CD4-positive, alpha-beta memory T cell (primary cell): Measurements from ENCODE around the gene PLG. TPM values are rescaled to one million over a fixed set of nuclear protein-coding genes. Genes with fewer than 3 reads are reported as not detected.
"Not testable (repeated sequence)": the region's sequence is repeated elsewhere in the genome, so short reads cannot be mapped to it uniquely, and the experiment has no call there.

Experiments used
- CTCF ChIA-PET: fragments of 350-600 bp; sonication (Branson Sonifier 250); formaldehyde crosslinking; loops from one replicate; lab custom pipeline; 2021; ENCODE audit warnings: inconsistent platforms; ENCODE audit not compliant: partially characterized antibody; lab: Charles Lee
- POLR2A ChIA-PET: fragments of 350-600 bp; sonication (Branson Sonifier 250); formaldehyde crosslinking; loops from one replicate; lab custom pipeline; 2021; ENCODE audit not compliant: partially characterized antibody; lab: Charles Lee
- DNase-seq, 5 donors: peaks; one replicate each; pipeline versions ENCODE4 v3.0.0 to v3.0.0-alpha.2; 2020 to 2022; ENCODE audit warnings: mixed read lengths in 1 of 5
- H3K27ac ChIP-seq: one replicate; pipeline ENCODE4 v1.7.0; 2013; ENCODE audit warnings: low read depth, low read length
- H3K27me3 ChIP-seq: 2 replicates; pipeline ENCODE4 v1.7.0; 2013; ENCODE audit warnings: mild to moderate bottlenecking, low read length, moderate library complexity; ENCODE audit not compliant: insufficient read depth
- H3K36me3 ChIP-seq: 2 replicates; pipeline ENCODE4 v1.7.0; 2013; ENCODE audit warnings: mild to moderate bottlenecking, low read length, moderate library complexity; ENCODE audit not compliant: insufficient read depth
- H3K4me1 ChIP-seq: 2 replicates; pipeline ENCODE4 v1.7.0; 2013; ENCODE audit warnings: mild to moderate bottlenecking, low read length, moderate library complexity; ENCODE audit not compliant: insufficient read depth
- H3K4me3 ChIP-seq, 2 donors: one replicate each; pipeline ENCODE4 v1.7.0; 2013; ENCODE audit warnings: low read length in 2 of 2, mild to moderate bottlenecking in 1 of 2
- H3K9me3 ChIP-seq, 2 donors: one replicate each; pipeline ENCODE4 v1.7.0; 2013; ENCODE audit warnings: low read length in 2 of 2, control low read depth in 1 of 2; ENCODE audit not compliant: control insufficient read depth in 1 of 2
- H3K27ac Mint-ChIP-seq, 7 donors: one replicate each; pipeline ENCODE4 v1.8.0; 2020 to 2021; ENCODE audit warnings: mixed read lengths in 7 of 7, mild to moderate bottlenecking in 6 of 7, inconsistent platforms in 3 of 7, moderate library complexity in 3 of 7
- H3K27me3 Mint-ChIP-seq, 2 donors: one replicate each; pipeline ENCODE4 v1.8.0; 2020 to 2021; ENCODE audit warnings: mixed read lengths in 2 of 2
- H3K36me3 Mint-ChIP-seq, 2 donors: one replicate each; pipeline ENCODE4 v1.8.0; 2020 to 2021; ENCODE audit warnings: mixed read lengths in 2 of 2, inconsistent platforms in 1 of 2, mild to moderate bottlenecking in 1 of 2
- H3K4me1 Mint-ChIP-seq, 4 donors: one replicate each; pipeline ENCODE4 v1.8.0; 2020 to 2021; ENCODE audit warnings: mixed read lengths in 4 of 4, mild to moderate bottlenecking in 1 of 4
- H3K4me3 Mint-ChIP-seq, 8 donors: one replicate each; pipeline ENCODE4 v1.8.0; 2020 to 2021; ENCODE audit warnings: mixed read lengths in 8 of 8, mild to moderate bottlenecking in 7 of 8, moderate library complexity in 6 of 8, inconsistent platforms in 3 of 8
- H3K9me3 Mint-ChIP-seq, 8 donors: one replicate each; pipeline ENCODE4 v1.8.0; 2020 to 2021; ENCODE audit warnings: mixed read lengths in 8 of 8, mild to moderate bottlenecking in 5 of 8, inconsistent platforms in 3 of 8, moderate library complexity in 1 of 8
- intact Hi-C: fragments of 100-400 bp; cut with micrococcal nuclease; formaldehyde crosslinking; loops from one replicate; pipeline ENCODE4 v1.15.1; 2023
- polyA plus RNA-seq, 2 donors: library from polyadenylated mRNA; unstranded; fragments of 300-500 nt; fragmentation: Illumina TruSeq; gene quantifications; one replicate each; pipeline ENCODE4 v1.2.3, GENCODE V29; 2021
- total RNA-seq, 2 experiments: library from RNA; stranded (reverse); gene quantifications; one replicate each; pipeline ENCODE4 v1.2.3, GENCODE V29; 2021

PLG gene
- total and polyA plus RNA-seq, 4 experiments from 2014 or later = 0.69 to 0.73 TPM; not detected in 2

- CTCF ChIA-PET, H3K4me1 ChIP-seq, H3K4me1 Mint-ChIP-seq, DNase-seq, H3K9me3 ChIP-seq, POLR2A ChIA-PET, H3K27me3 ChIP-seq, H3K9me3 Mint-ChIP-seq, H3K4me3 ChIP-seq, H3K36me3 Mint-ChIP-seq, intact Hi-C loops, H3K36me3 ChIP-seq, H3K27ac Mint-ChIP-seq, H3K27ac ChIP-seq, H3K4me3 Mint-ChIP-seq: not testable (repeated sequence)
- H3K27me3 Mint-ChIP-seq = peaks cover 13 to 16% of the 10 kb centered on the region in 2 donors
These were observed 6.9 kb downstream of the PLG start for GRCh38 chr6:160708993-160709392.

- no peak overlapping the region for H3K4me3 Mint-ChIP-seq
- no peaks in the 10 kb centered on the region for H3K9me3 ChIP-seq
- intact Hi-C loops = no loop called here
These were observed 12.8 kb downstream of the PLG start for GRCh38 chr6:160714731-160715316.

GRCh38 chr6:160730911-160731310, 28.9 kb downstream of the PLG start:
- Mint-ChIP-seq H3K36me3 (no peaks in the 10 kb centered on the region), H3K9me3 (no peaks in the 10 kb centered on the region)
- intact Hi-C loops = loop anchor here (5.0 kb wide), 1 partner anchor 261 kb away; the partner anchor contains the start of gene MAP3K4

More at GRCh38 chr6:160714731-160715316, 12.8 kb downstream of the PLG start:
- Histone ChIP-seq H3K36me3 (no peaks in the 10 kb centered on the region), H3K27ac (no peak overlapping the region), H3K27me3 (no peaks in the 10 kb centered on the region), H3K4me1 (no peaks in the 10 kb centered on the region), H3K4me3 (no peak overlapping the region)
- POLR2A ChIA-PET = no interaction called here
- CTCF ChIA-PET = no interaction called here
- H3K27ac Mint-ChIP-seq = no peak overlapping the region
- H3K9me3 Mint-ChIP-seq = no peaks in the 10 kb centered on the region
- peaks cover 6 to 8% of the 10 kb centered on the region in 2 donors for H3K27me3 Mint-ChIP-seq
- no peaks in the 10 kb centered on the region for H3K4me1 Mint-ChIP-seq
- H3K36me3 Mint-ChIP-seq = no peaks in the 10 kb centered on the region
- no peak for DNase-seq

GRCh38 chr6:160733050-160733646, 31.1 kb downstream of the PLG start:
- Histone ChIP-seq H3K9me3 (no peaks in the 10 kb centered on the region), H3K27ac (no peak overlapping the region), H3K27me3 (no peaks in the 10 kb centered on the region), H3K4me1 (no peaks in the 10 kb centered on the region), H3K4me3 (no peak overlapping the region), H3K36me3 (no peaks in the 10 kb centered on the region)
- intact Hi-C loops = loop anchor here (5.0 kb wide), 1 partner anchor 259 kb away; the partner anchor contains the start of gene MAP3K4
- no peak overlapping the region for H3K4me3 Mint-ChIP-seq
- ChIA-PET CTCF (interaction anchor here (2.8 to 3.4 kb wide), 2 partner anchors 638 to 640 kb away, joined by 20 to 23 read pairs; no protein-coding TSS in a partner anchor), POLR2A (no interaction called here)
- no peaks in the 10 kb centered on the region for H3K4me1 Mint-ChIP-seq
- H3K36me3 Mint-ChIP-seq = no peaks in the 10 kb centered on the region
- H3K27ac Mint-ChIP-seq = no peak overlapping the region
- peak; percentile 11 to 44 (median 18) for DNase-seq
- H3K27me3 Mint-ChIP-seq = peaks cover 4% of the 10 kb centered on the region in 2 donors
- no peaks in the 10 kb centered on the region for H3K9me3 Mint-ChIP-seq

More at GRCh38 chr6:160730911-160731310, 28.9 kb downstream of the PLG start:
- H3K4me3 Mint-ChIP-seq = no peak overlapping the region
- H3K4me1 Mint-ChIP-seq = no peaks in the 10 kb centered on the region
- ChIA-PET CTCF (no interaction called here), POLR2A (no interaction called here)
- Histone ChIP-seq H3K36me3 (no peaks in the 10 kb centered on the region), H3K27me3 (no peaks in the 10 kb centered on the region), H3K9me3 (no peaks in the 10 kb centered on the region), H3K4me1 (no peaks in the 10 kb centered on the region), H3K27ac (no peak overlapping the region), H3K4me3 (no peak overlapping the region)
- no peak for DNase-seq
- peaks cover 4 to 5% of the 10 kb centered on the region in 2 donors for H3K27me3 Mint-ChIP-seq
- H3K27ac Mint-ChIP-seq = no peak overlapping the region

GRCh38 chr6:160734627-160735026, 32.6 kb downstream of the PLG start:
- Mint-ChIP-seq H3K4me3 (no peak overlapping the region), H3K27me3 (peaks cover 4% of the 10 kb centered on the region in 2 donors), H3K36me3 (no peaks in the 10 kb centered on the region), H3K4me1 (no peaks in the 10 kb centered on the region), H3K9me3 (no peaks in the 10 kb centered on the region), H3K27ac (no peak overlapping the region)
- ChIA-PET POLR2A (no interaction called here), CTCF (interaction anchor here (2.8 to 3.4 kb wide), 2 partner anchors 636 to 639 kb away, joined by 20 to 23 read pairs; no protein-coding TSS in a partner anchor)
- no peaks in the 10 kb centered on the region for H3K9me3 ChIP-seq
- DNase-seq = no peak
- intact Hi-C loops = loop anchor here (5.0 kb wide), 1 partner anchor 258 kb away; the partner anchor contains the start of gene MAP3K4
- H3K27ac ChIP-seq = no peak overlapping the region
- no peak overlapping the region for H3K4me3 ChIP-seq
- no peaks in the 10 kb centered on the region for H3K27me3 ChIP-seq
- no peaks in the 10 kb centered on the region for H3K4me1 ChIP-seq
- H3K36me3 ChIP-seq = no peaks in the 10 kb centered on the region

GRCh38 chr6:160735523-160735922, 33.5 kb downstream of the PLG start:
- Mint-ChIP-seq H3K36me3 (no peaks in the 10 kb centered on the region), H3K9me3 (no peaks in the 10 kb centered on the region), H3K4me3 (no peak overlapping the region), H3K4me1 (no peaks in the 10 kb centered on the region), H3K27me3 (peaks cover 4% of the 10 kb centered on the region in 2 donors), H3K27ac (no peak overlapping the region)
- Histone ChIP-seq H3K4me3 (no peak overlapping the region), H3K9me3 (no peaks in the 10 kb centered on the region), H3K36me3 (no peaks in the 10 kb centered on the region), H3K27ac (no peak overlapping the region), H3K27me3 (no peaks in the 10 kb centered on the region), H3K4me1 (no peaks in the 10 kb centered on the region)
- intact Hi-C loops = no loop called here
- ChIA-PET CTCF (interaction anchor here (3.4 kb wide), 1 partner anchor 638 kb away, joined by 20 read pairs; no protein-coding TSS in a partner anchor), POLR2A (no interaction called here)
- no peak for DNase-seq

- H3K27me3 ChIP-seq = no peaks in the 10 kb centered on the region
- POLR2A ChIA-PET = no interaction called here
- intact Hi-C loops = no loop called here
- no peaks in the 10 kb centered on the region for H3K36me3 ChIP-seq
- H3K27ac ChIP-seq = no peak overlapping the region
- H3K4me1 ChIP-seq = no peaks in the 10 kb centered on the region
- CTCF ChIA-PET = no interaction called here
- Mint-ChIP-seq H3K27ac (no peak overlapping the region), H3K4me3 (no peak overlapping the region), H3K36me3 (no peaks in the 10 kb centered on the region), H3K4me1 (no peaks in the 10 kb centered on the region), H3K9me3 (peaks cover 0 to 4% (median 0%) of the 10 kb centered on the region in 8 donors), H3K27me3 (peaks cover 0 to 6% of the 10 kb centered on the region in 2 donors)
- no peak overlapping the region for H3K4me3 ChIP-seq
- no peaks in the 10 kb centered on the region for H3K9me3 ChIP-seq
- DNase-seq = no peak
These were observed 35.9 kb downstream of the PLG start for GRCh38 chr6:160737934-160738333.
